ENCODE measurements around the gene POLDIP3.
A peak's percentile ranks its signal among the peaks of the same experiment; 100 is the strongest.
"Not testable (repeated sequence)": the region's sequence is repeated elsewhere in the genome, so short reads cannot be mapped to it uniquely, and the experiment has no call there.

POLDIP3 gene

DNA sequence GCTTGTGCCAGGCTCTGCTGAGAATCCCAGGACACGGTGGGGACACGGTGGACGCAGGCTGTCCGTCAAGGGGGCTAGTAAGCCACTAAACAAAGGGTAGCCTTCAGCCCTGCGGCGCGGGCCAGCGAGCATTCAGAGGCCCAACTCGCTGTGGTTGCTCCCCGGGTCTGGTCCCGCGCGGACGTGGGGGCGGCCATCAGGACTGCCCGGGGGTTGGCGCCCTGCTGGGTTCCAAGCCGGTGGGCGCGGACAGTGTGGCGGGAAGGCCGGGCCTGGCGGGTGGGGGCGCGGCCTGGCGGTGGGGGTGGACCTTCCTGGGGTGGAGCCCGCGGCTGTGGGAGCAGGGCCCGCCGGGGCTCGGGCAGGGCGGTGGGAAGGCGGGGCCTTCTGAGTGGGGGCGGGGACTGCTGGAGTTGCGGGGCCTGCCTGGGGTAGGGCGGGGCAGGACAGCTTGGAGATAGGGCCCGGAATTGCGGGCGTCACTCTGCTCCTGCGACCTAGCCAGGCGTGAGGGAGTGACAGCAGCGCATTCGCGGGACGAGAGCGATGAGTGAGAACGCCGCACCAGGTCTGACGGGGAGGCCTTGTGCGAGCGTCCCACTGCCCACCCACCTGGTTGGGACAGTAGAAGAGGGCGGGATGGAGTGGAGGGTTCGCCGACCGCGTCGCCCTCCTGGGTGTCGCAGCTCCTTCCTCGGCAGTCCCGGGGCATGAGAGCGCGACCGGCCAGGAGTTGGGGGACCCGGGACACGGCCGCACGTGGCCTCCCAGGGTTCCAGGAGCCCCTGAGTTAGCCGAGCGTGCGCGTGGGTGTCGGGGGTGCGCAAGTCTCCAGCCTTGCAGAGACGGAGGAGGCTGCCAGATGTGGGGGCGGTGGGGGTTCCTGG, 61.0 kb downstream of the POLDIP3 start, which contains the start of gene SERHL2:
Gene SERHL2, plus strand, starts transcription at position 482 of the 887 bp plus-strand sequence. Its CDS starts 65 bp downstream, at position 547.
- peak; percentile 77 for DNase-seq

DNA sequence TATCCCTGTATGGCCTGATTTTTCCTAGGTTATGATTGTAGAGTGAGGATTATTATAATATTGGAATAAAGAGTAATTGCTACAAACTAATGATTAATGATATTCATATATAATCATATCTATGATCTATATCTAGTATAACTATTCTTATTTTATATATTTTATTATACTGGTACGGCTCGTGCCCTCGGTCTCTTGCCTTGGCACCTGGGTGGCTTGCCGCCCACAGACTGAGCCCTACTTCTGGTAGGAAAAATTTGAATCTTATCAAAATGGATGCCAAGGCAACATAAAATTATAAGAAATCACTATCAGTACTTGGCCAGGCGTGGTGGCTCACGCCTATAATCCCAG, 62.4 kb downstream of the POLDIP3 start:
- DNase-seq, result not testable (repeated sequence)

DNA sequence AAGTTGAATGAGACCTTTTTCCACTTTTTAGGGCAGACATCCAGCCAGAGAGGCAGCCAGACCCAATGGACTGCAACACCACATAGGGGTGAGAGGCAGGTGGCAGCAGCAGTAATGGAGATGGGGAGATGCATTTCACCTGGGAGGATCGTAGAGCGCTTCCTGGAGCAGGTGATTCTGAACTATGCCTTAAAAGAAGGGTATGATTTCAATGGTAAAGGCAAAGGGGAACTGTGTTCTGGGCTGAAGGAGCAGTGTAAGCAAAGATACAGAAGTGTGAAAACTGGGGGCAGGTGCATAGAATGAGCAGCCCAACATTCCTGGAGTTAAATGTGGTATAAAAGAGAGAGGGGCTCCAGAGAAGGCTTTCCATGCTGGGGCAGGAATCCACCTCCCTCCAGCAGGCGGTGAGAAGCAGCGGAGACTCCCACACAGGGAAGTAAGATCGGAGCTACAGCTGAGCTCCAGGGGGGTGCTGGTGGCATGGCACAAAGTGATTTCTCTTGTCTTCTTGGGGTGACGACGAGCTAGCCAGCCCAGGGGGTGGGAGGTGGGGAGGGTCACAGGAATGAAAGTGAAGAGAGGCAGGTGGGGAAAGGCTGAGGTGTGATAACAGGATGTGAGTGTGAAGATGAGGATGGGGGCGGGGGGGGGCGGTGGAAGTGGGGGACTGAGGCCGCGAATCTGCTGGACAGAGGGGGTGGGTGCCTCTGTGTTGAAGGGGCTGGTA, 65.2 kb downstream of the POLDIP3 start:
- no peak for DNase-seq

DNA sequence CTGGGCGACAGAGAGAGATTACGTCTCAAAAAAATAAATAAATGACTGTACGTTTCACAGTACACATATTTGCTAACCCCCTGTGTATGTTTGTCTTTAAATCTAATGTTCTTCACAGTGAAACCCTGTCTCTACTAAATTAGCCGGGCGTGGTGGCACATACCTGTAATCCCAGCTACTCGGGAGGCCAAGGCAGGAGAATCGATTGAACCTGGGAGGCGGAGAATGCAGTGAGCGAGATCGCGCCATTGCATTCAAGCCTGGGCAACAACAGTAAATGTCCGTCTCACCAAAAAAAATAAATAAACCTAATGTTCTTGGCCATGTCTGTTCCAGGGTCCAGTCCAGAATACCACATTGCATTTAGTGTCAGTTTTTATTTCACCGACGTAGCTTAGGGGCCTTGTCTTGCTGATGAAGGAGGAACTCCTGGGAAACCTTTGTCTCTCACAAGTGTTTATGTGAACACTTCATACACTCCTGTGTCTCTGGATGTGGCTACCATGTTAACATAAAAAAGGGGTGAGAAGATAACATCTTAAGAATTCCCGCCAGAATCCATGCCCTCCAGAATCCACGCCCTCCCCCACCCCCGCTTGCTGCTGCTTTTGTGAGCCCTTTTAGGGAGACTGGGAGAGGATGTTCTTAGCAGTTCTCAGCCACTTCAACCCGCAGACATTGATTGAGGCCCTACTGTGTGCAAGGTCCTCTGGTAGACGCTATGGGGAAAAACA, 65.9 kb downstream of the POLDIP3 start:
- DNase-seq, result no peak

DNA sequence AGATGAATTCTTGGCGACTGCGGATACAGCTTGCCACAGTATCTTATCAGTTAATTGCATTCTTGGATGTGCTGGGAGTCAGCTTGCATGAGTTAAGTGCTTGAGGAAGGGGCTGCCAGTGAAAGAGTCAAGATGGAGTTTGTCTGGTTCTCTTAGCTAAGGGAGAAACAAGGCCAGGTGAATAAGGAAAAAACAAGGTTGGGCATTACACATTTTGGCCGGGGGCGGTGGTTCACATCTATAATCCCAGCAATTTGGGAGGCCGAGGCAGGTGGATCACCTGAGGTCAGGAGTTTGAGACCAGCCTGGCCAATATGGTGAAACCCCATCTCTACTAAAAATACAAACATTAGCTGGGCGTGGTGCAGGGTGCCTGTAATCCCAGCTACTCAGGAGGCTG, 66.6 kb downstream of the POLDIP3 start:
- DNase-seq, result not testable (repeated sequence)

DNA sequence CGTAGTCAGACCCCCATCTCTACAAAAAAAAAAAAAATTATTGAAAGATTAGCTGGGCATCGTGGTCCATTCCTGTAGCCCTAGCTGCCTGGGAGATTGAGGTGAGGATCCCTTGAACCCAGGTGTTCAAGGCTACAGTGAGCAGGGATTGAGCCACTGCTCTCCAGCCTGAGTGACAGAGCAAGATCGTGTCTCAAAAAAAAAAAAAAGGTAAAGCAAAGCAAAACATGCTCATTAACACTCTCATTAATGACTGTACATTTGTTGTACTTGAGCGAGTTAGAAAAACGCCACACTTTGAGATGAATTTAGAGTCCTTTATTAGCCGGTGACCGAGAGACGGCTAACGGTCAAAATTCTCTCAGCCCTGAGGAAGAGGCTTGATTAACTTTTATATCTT, 67.1 kb downstream of the POLDIP3 start:
- DNase-seq, result no peak

DNA sequence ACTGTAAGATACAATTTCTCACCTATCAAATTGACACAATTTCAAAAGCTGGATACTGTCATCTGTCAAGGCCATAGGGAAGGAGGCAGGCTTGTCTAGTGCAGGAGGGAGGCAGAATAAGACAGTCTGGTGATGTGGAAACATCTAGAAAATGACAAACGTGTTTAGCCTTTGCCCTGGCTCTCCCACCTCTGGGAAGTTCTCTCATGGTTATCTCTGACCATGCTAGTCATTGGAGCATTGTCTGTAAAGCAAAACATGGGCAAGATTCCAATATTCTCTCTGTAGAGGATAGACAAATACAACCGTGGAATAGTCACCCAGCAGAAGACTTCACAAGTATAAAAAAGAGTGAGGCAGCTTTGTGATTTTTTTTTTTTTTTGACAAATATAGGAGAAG, 70.0 kb downstream of the POLDIP3 start:
- peak; percentile 18 for DNase-seq

DNA sequence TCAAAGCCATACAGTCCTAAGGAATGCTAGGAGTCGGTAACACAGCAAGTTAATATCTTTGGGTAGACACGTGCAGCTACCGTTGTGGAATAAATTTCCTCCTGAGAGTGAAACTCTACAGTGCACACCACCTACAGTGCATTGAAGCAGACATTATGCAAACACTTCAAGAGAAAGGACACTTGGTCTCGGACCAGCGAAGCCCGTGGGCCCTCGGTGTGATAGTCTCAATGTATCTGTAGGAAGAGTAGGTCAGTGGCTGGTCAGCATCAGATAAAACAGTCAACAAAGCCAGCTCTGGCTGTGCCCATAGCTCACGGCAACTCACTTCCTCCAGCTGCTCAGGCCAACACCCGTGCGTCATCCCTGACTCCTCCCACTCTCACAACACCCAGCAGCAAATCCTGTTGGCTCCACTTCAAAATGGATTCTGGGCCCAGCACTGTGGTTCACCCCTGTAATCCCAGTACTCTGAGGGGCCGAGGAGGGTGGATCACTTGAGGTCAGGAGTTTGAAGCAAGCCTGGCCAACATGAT, 75.4 kb downstream of the POLDIP3 start:
- DNase-seq, result not testable (repeated sequence)

DNA sequence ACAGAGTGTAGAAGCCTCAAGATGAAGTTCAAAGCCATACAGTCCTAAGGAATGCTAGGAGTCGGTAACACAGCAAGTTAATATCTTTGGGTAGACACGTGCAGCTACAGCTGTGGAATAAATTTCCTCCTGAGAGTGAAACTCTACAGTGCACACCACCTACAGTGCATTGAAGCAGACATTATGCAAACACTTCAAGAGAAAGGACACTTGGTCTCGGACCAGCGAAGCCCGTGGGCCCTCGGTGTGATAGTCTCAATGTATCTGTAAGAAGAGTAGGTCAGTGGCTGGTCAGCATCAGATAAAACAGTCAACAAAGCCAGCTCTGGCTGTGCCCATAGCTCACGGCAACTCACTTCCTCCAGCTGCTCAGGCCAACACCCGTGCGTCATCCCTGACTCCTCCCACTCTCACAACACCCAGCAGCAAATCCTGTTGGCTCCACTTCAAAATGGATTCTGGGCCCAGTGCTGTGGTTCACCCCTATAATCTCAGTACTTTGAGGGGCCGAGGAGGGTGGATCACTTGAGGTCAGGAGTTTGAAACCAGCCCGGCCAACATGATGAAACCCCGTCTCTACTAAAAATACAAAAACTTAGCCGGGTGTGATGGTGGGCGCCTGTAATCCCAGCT, 77.4 kb downstream of the POLDIP3 start:
- DNase-seq, result not testable (repeated sequence)

DNA sequence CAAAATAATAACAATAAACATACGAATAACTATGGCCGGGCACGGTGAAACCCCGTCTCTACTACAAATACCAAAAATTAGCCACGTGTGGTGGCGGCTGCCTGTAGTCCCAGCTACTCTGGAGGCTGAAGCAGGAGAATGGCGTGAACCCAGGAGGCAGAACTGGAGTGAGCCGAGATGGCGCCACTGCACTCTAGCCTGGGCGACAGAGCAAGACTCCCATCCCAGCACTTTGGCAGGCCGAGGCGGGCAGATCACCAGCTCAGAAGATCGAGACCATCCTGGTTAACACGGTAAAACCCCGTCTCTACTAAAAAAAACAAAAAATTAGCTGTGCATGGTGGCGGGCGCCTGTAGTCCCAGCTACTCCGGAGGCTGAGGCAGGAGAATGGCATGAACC, 78.0 kb downstream of the POLDIP3 start:
- not testable (repeated sequence) for DNase-seq

DNA sequence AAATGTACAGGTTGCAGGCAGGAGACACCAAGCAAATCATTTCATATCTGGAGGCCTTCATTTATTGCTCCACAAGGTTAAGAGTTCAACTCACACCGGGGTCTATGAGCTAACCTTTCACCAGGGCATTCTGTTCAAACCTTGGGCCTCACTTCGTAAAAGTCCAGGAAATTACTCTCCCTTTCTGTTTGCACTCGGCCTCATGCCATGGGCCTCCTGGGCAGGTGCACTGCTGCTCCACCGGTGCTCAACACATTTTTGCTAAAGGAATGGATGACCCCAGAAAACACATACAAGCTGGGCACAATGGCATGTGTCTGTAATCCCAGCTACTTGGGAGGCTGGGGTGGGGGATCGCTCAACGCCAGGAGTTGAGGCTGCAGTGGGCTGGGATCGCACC, 78.5 kb downstream of the POLDIP3 start:
- DNase-seq, result no peak

DNA sequence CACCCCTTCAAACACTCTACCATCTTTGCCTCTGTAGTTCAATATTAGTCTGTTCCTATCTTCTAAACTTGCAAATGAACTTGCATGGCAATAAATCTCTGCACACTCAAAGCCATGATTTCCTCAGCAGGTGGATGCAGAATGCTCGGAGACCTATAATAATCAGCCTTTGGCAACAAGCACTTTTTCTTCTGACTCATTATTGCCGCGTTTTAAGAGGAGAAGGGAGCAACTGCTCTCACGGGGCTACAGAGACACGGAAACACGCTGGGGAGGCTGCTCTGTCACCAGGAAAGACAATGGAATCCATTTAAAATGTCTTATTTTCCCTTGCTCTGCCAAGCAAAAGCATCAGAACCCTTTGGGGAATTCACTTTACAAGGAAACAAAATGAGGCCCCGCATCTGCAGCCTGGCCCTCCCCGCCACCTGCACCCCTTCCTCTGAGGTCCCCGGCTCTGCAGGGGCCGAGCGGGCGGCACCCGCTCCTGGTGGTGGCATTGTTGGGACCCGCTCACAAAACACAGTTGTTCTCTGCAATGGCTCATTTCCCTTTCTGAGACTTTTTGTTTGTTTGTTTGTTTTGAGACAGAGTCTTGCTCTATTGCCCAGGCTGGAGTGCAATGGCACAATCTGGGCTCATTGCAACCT, 79.5 kb downstream of the POLDIP3 start:
- not testable (repeated sequence) for DNase-seq
